Measurements from ENCODE around the gene EDN3.

EDN3 gene

DNA sequence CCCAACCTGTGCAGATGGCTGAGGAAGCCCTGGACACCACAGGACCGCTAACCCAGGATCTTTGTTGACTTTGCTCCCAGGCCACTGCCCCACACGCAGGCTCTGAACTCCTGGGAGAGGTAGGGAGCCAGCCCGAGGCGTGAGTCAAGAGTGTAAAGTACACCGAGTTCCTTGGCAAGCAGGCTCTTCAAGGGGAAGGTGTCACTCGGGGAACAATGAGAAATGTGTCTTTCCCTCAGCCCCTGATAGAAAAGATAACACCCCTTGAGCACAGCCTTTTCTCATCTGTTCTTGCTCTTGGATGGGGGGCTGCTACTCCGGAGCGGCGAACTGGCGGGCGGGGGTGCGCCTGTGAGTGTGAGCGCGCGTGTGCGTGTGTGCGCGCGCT is 472 bp upstream of the EDN3 start:
- no peak for ATAC-seq
- TF ChIP-seq, protein P1, sequence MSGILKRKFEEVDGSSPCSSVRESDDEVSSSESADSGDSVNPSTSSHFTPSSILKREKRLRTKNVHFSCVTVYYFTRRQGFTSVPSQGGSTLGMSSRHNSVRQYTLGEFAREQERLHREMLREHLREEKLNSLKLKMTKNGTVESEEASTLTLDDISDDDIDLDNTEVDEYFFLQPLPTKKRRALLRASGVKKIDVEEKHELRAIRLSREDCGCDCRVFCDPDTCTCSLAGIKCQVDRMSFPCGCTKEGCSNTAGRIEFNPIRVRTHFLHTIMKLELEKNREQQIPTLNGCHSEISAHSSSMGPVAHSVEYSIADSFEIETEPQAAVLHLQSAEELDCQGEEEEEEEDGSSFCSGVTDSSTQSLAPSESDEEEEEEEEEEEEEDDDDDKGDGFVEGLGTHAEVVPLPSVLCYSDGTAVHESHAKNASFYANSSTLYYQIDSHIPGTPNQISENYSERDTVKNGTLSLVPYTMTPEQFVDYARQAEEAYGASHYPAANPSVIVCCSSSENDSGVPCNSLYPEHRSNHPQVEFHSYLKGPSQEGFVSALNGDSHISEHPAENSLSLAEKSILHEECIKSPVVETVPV (CRISPR knock-in tag; IDR thresholded peaks at IDR 0.05): no peak
- TF ChIP-seq GLIS3 (CRISPR knock-in tag; IDR thresholded peaks at IDR 0.05) (no peak), CSDC2 (CRISPR knock-in tag; IDR thresholded peaks at IDR 0.05) (no peak), ZFP30 (CRISPR knock-in tag; IDR thresholded peaks at IDR 0.05) (no peak), SNAI2 (CRISPR knock-in tag; IDR thresholded peaks at IDR 0.05) (no peak)
- TF ChIP-seq, protein P2, sequence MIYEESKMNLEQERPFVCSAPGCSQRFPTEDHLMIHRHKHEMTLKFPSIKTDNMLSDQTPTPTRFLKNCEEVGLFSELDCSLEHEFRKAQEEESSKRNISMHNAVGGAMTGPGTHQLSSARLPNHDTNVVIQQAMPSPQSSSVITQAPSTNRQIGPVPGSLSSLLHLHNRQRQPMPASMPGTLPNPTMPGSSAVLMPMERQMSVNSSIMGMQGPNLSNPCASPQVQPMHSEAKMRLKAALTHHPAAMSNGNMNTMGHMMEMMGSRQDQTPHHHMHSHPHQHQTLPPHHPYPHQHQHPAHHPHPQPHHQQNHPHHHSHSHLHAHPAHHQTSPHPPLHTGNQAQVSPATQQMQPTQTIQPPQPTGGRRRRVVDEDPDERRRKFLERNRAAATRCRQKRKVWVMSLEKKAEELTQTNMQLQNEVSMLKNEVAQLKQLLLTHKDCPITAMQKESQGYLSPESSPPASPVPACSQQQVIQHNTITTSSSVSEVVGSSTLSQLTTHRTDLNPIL (CRISPR knock-in tag; IDR thresholded peaks at IDR 0.05; ENCODE audit: low read depth): no peak

DNA sequence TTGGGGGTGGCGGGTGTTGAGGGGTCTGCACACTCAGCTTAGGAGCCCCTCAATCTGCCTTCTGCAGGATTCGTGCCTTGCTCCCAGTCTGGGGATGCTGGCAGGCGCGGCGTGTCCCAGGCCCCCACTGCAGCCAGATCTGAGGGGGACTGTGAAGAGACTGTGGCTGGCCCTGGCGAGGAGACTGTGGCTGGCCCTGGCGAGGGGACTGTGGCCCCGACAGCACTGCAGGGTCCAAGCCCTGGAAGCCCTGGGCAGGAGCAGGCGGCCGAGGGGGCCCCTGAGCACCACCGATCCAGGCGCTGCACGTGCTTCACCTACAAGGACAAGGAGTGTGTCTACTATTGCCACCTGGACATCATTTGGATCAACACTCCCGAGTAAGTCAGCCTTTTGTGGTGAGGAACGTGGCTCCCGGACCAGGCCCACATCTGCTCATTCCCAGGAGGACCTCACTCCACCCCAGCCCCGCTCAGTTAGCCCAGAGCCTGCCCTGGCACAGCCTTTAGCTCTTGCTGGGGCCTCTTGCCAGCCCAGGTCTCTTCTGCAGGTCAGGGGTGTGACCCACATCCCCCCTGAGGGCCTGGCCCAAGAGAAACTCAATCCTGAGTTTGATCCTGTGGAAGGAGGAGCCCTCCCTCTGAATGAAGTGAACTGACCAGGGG is 1.1 kb downstream of the EDN3 start:
- ATAC-seq: no peak
- TF ChIP-seq ESRRG (CRISPR knock-in tag; IDR thresholded peaks at IDR 0.05) (no peak), OSR1 (CRISPR knock-in tag; IDR thresholded peaks at IDR 0.05) (no peak), SNAI2 (CRISPR knock-in tag; IDR thresholded peaks at IDR 0.05) (no peak), ISL1 (CRISPR knock-in tag; IDR thresholded peaks at IDR 0.05) (no peak), GLIS3 (CRISPR knock-in tag; IDR thresholded peaks at IDR 0.05) (no peak), ARNTL (CRISPR knock-in tag; IDR thresholded peaks at IDR 0.05; ENCODE audit: borderline replicate concordance, low read depth) (no peak), TSHZ2 (CRISPR knock-in tag; IDR thresholded peaks at IDR 0.05) (no peak), PPARA (CRISPR knock-in tag; IDR thresholded peaks at IDR 0.05; ENCODE audit: borderline replicate concordance) (no peak), TOX (CRISPR knock-in tag; IDR thresholded peaks at IDR 0.05; ENCODE audit: borderline replicate concordance) (no peak), ZFP3 (CRISPR knock-in tag; IDR thresholded peaks at IDR 0.05) (no peak)
- TF ChIP-seq, protein P3, sequence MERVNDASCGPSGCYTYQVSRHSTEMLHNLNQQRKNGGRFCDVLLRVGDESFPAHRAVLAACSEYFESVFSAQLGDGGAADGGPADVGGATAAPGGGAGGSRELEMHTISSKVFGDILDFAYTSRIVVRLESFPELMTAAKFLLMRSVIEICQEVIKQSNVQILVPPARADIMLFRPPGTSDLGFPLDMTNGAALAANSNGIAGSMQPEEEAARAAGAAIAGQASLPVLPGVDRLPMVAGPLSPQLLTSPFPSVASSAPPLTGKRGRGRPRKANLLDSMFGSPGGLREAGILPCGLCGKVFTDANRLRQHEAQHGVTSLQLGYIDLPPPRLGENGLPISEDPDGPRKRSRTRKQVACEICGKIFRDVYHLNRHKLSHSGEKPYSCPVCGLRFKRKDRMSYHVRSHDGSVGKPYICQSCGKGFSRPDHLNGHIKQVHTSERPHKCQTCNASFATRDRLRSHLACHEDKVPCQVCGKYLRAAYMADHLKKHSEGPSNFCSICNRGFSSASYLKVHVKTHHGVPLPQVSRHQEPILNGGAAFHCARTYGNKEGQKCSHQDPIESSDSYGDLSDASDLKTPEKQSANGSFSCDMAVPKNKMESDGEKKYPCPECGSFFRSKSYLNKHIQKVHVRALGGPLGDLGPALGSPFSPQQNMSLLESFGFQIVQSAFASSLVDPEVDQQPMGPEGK (CRISPR knock-in tag; IDR thresholded peaks at IDR 0.05; ENCODE audit: borderline replicate concordance): no peak

- TF ChIP-seq ZFP30 (CRISPR knock-in tag; IDR thresholded peaks at IDR 0.05): no peak
- TF ChIP-seq ESRRG (CRISPR knock-in tag; IDR thresholded peaks at IDR 0.05): no peak
- TF ChIP-seq, protein P2 (CRISPR knock-in tag; IDR thresholded peaks at IDR 0.05; ENCODE audit: low read depth): no peak
- TF ChIP-seq RARB (CRISPR knock-in tag; IDR thresholded peaks at IDR 0.05): no peak
- no peak for TF ChIP-seq ISL1 (CRISPR knock-in tag; IDR thresholded peaks at IDR 0.05)
- TF ChIP-seq ZNF70 (CRISPR knock-in tag; IDR thresholded peaks at IDR 0.05): no peak
- no peak for TF ChIP-seq TSHZ2 (CRISPR knock-in tag; IDR thresholded peaks at IDR 0.05)
- no peak for TF ChIP-seq ZNF8 (CRISPR knock-in tag; IDR thresholded peaks at IDR 0.05)
- no peak for TF ChIP-seq ZC3H10 (CRISPR knock-in tag; IDR thresholded peaks at IDR 0.05)
- no peak for TF ChIP-seq ZNF565 (CRISPR knock-in tag; conservative IDR thresholded peaks at IDR 0.05; ENCODE audit: low read depth)
- TF ChIP-seq CSDC2 (CRISPR knock-in tag; IDR thresholded peaks at IDR 0.05): no peak
- ATAC-seq: no peak
These were observed 5.7 kb downstream of the EDN3 start for GRCh38 chr20:59305908-59306655.

All from SK-N-SH treated with all-trans-retinoic acid at 6 μM for 48 hours (cell line).